Type B pancreatic cell (in vitro differentiated cells): ENCODE data around the gene SDCCAG8. TPM values are rescaled to one million over a fixed set of nuclear protein-coding genes. Genes with fewer than 3 reads are reported as not detected.
"Not testable (repeated sequence)": the region's sequence is repeated elsewhere in the genome, so short reads cannot be mapped to it uniquely, and the experiment has no call there.

Source experiments
- DNase-seq: peaks from one replicate; pipeline ENCODE4 v3.0.0; 2021; ENCODE audit warnings: mixed read lengths; ENCODE audit not compliant: unreplicated experiment; ENCODE audit errors: extremely low spot score
- H3K27ac Mint-ChIP-seq: 2 replicates; pipeline ENCODE4 v1.8.0; 2021; ENCODE audit warnings: mild to moderate bottlenecking, mixed read lengths
- H3K27me3 Mint-ChIP-seq: 2 replicates; pipeline ENCODE4 v1.8.0; 2021; ENCODE audit warnings: mixed read lengths
- H3K36me3 Mint-ChIP-seq: 2 replicates; pipeline ENCODE4 v1.8.0; 2021; ENCODE audit warnings: mixed read lengths
- H3K4me1 Mint-ChIP-seq: one replicate; pipeline ENCODE4 v1.8.0; 2021; ENCODE audit warnings: mixed read lengths; ENCODE audit not compliant: unreplicated experiment
- H3K4me3 Mint-ChIP-seq: 2 replicates; pipeline ENCODE4 v1.8.0; 2021; ENCODE audit warnings: mild to moderate bottlenecking, mixed read lengths
- H3K9me3 Mint-ChIP-seq: 2 replicates; pipeline ENCODE4 v1.8.0; 2021; ENCODE audit warnings: mixed read lengths
- CTCF ChIP-seq: fragments of 200-600 bp; sonication (generic); conservative IDR thresholded peaks from 2 replicates; pipeline ENCODE4 v1.5.0; 2021; ENCODE audit warnings: antibody characterized with exemption, mild to moderate bottlenecking
- total RNA-seq: library from RNA; stranded (reverse); gene quantifications from 2 replicates; pipeline ENCODE4 v1.2.1, GENCODE V29; 2021; ENCODE audit warnings: low replicate concordance

The SDCCAG8 gene
- total RNA-seq, 1 donor from 2014 or later: 26.0 TPM

GRCh38 chr1:243336163-243336562 is 80.3 kb downstream of the SDCCAG8 start:
- no peak for DNase-seq
- no peak overlapping the region for H3K4me3 Mint-ChIP-seq
- H3K36me3 Mint-ChIP-seq: peaks cover 44% of the 10 kb centered on the region
- H3K4me1 Mint-ChIP-seq: no peaks in the 10 kb centered on the region
- H3K9me3 Mint-ChIP-seq: peaks cover 6% of the 10 kb centered on the region
- no peak overlapping the region for H3K27ac Mint-ChIP-seq
- no peaks in the 10 kb centered on the region for H3K27me3 Mint-ChIP-seq
- TF ChIP-seq CTCF: no peak

GRCh38 chr1:243338848-243339247 is 83.0 kb downstream of the SDCCAG8 start:
- not testable (repeated sequence) for H3K4me1 Mint-ChIP-seq, H3K27me3 Mint-ChIP-seq, DNase-seq, H3K27ac Mint-ChIP-seq, H3K9me3 Mint-ChIP-seq, H3K4me3 Mint-ChIP-seq
- H3K36me3 Mint-ChIP-seq: peaks cover 28% of the 10 kb centered on the region

GRCh38 chr1:243341074-243341473 is 85.2 kb downstream of the SDCCAG8 start:
- peaks cover 4% of the 10 kb centered on the region for H3K4me1 Mint-ChIP-seq
- TF ChIP-seq CTCF: no peak
- DNase-seq: no peak
- no peaks in the 10 kb centered on the region for H3K9me3 Mint-ChIP-seq
- H3K27ac Mint-ChIP-seq: no peak overlapping the region
- peaks cover 15% of the 10 kb centered on the region for H3K36me3 Mint-ChIP-seq
- H3K4me3 Mint-ChIP-seq: no peak overlapping the region
- no peaks in the 10 kb centered on the region for H3K27me3 Mint-ChIP-seq

GRCh38 chr1:243343970-243344937 is 88.4 kb downstream of the SDCCAG8 start:
- no peak for DNase-seq
- Mint-ChIP-seq H3K27me3 (no peaks in the 10 kb centered on the region), H3K4me1 (peaks cover 4% of the 10 kb centered on the region), H3K9me3 (no peaks in the 10 kb centered on the region), H3K27ac (no peak overlapping the region), H3K36me3 (peaks cover 14% of the 10 kb centered on the region), H3K4me3 (no peak overlapping the region)
- TF ChIP-seq CTCF: peak; percentile 88

- Mint-ChIP-seq H3K4me1 (peaks cover 4% of the 10 kb centered on the region), H3K27ac (no peak overlapping the region), H3K9me3 (no peaks in the 10 kb centered on the region), H3K27me3 (no peaks in the 10 kb centered on the region), H3K36me3 (peaks cover 17% of the 10 kb centered on the region), H3K4me3 (no peak overlapping the region)
- peak; percentile 28 for TF ChIP-seq CTCF
- no peak for DNase-seq
Observed at GRCh38 chr1:243345205-243345604, 89.4 kb downstream of the SDCCAG8 start.

GRCh38 chr1:243346016-243346415 is 90.2 kb downstream of the SDCCAG8 start:
- Mint-ChIP-seq H3K27ac (no peak overlapping the region), H3K36me3 (peaks cover 19% of the 10 kb centered on the region), H3K4me1 (peaks cover 4% of the 10 kb centered on the region), H3K4me3 (no peak overlapping the region), H3K27me3 (no peaks in the 10 kb centered on the region), H3K9me3 (no peaks in the 10 kb centered on the region)
- DNase-seq: no peak
- no peak for TF ChIP-seq CTCF
